GM19193 (cell line): ENCODE measurements around the gene TTC21B.

Experiments
- POLR2A ChIP-seq: IDR thresholded peaks from 4 replicates; pipeline ENCODE4 v1.6.1; 2011; ENCODE audit not compliant: insufficient read depth, insufficient read length; ENCODE audit errors: extremely low read depth

Gene TTC21B

GRCh38 chr2:165901620-165902298 is 51.8 kb downstream of the TTC21B start:
- TF ChIP-seq POLR2A, result no peak

- TF ChIP-seq POLR2A, result no peak
These were observed 54.3 kb downstream of the TTC21B start for GRCh38 chr2:165899311-165899710.

GRCh38 chr2:165898381-165898780 is 55.2 kb downstream of the TTC21B start:
- no peak for TF ChIP-seq POLR2A

- no peak for TF ChIP-seq POLR2A
These were observed 55.9 kb downstream of the TTC21B start for GRCh38 chr2:165897726-165898125.

GRCh38 chr2:165897074-165897473 is 56.5 kb downstream of the TTC21B start:
- TF ChIP-seq POLR2A, result no peak

- no peak for TF ChIP-seq POLR2A
These were observed 57.6 kb downstream of the TTC21B start for GRCh38 chr2:165895974-165896373.

GRCh38 chr2:165893556-165893955 is 60.0 kb downstream of the TTC21B start:
- no peak for TF ChIP-seq POLR2A

GRCh38 chr2:165892526-165892925 is 61.0 kb downstream of the TTC21B start:
- no peak for TF ChIP-seq POLR2A

GRCh38 chr2:165891943-165892342 is 61.6 kb downstream of the TTC21B start:
- TF ChIP-seq POLR2A, result no peak

GRCh38 chr2:165891345-165891744 is 62.2 kb downstream of the TTC21B start:
- TF ChIP-seq POLR2A, result no peak

GRCh38 chr2:165889798-165890197 is 63.8 kb downstream of the TTC21B start:
- TF ChIP-seq POLR2A, result no peak

GRCh38 chr2:165889158-165889557 is 64.4 kb downstream of the TTC21B start:
- TF ChIP-seq POLR2A, result no peak

- TF ChIP-seq POLR2A, result no peak
These were observed 65.4 kb downstream of the TTC21B start for GRCh38 chr2:165888171-165888570.

- no peak for TF ChIP-seq POLR2A
These were observed 67.0 kb downstream of the TTC21B start for GRCh38 chr2:165886487-165887146.

GRCh38 chr2:165877565-165878550 is 75.7 kb downstream of the TTC21B start:
- no peak for TF ChIP-seq POLR2A

- TF ChIP-seq POLR2A, result no peak
These were observed 76.9 kb downstream of the TTC21B start for GRCh38 chr2:165876712-165877111.

- no peak for TF ChIP-seq POLR2A
These were observed 77.3 kb downstream of the TTC21B start for GRCh38 chr2:165876269-165876668.
